Epithelial cell of esophagus (primary cell): ENCODE results near the gene P2RY12.
A peak's percentile ranks its signal among the peaks of the same experiment; 100 is the strongest.

Experiments used
- DNase-seq: peaks from one replicate; pipeline ENCODE4 v3.0.0; 2010; ENCODE audit warnings: low read depth
- H3K4me3 ChIP-seq: 2 replicates; pipeline ENCODE4 v1.5.1; 2011; ENCODE audit warnings: mild to moderate bottlenecking, low read length, control low read depth
- CTCF ChIP-seq: IDR thresholded peaks from 2 replicates; pipeline ENCODE4 v1.5.1; 2011; ENCODE audit warnings: low read depth, mild to moderate bottlenecking, low read length, control low read depth, inconsistent platforms; ENCODE audit not compliant: insufficient read depth; ENCODE audit errors: missing control alignments

P2RY12 gene

GRCh38 chr3:151383956-151384355 is 597 bp downstream of the P2RY12 start:
- DNase-seq: no peak
- no peak for TF ChIP-seq CTCF
- no peak overlapping the region for H3K4me3 ChIP-seq

GRCh38 chr3:151383111-151383510 is 1.4 kb downstream of the P2RY12 start:
- TF ChIP-seq CTCF: no peak
- no peak for DNase-seq
- no peak overlapping the region for H3K4me3 ChIP-seq

- H3K4me3 ChIP-seq: no peak overlapping the region
- no peak for TF ChIP-seq CTCF
- no peak for DNase-seq
Observed at GRCh38 chr3:151382671-151383070, 1.9 kb downstream of the P2RY12 start.

GRCh38 chr3:151379083-151379734 is 5.3 kb downstream of the P2RY12 start:
- H3K4me3 ChIP-seq: no peak overlapping the region
- peak; percentile 41 for DNase-seq
- TF ChIP-seq CTCF: peak; percentile 44

- no peak for DNase-seq
- TF ChIP-seq CTCF: no peak
- H3K4me3 ChIP-seq: no peak overlapping the region
Observed at GRCh38 chr3:151377768-151378385, 6.7 kb downstream of the P2RY12 start.

GRCh38 chr3:151372063-151372820 is 12.3 kb downstream of the P2RY12 start:
- no peak for DNase-seq
- H3K4me3 ChIP-seq: no peak overlapping the region
- no peak for TF ChIP-seq CTCF
